Vagina (tissue), 2 donors: Measurements from ENCODE around the gene ARMH3. TPM values are rescaled to one million over a fixed set of nuclear protein-coding genes. Genes with fewer than 3 reads are reported as not detected.

Experiments
- DNase-seq, 2 donors: peaks; one replicate each; pipeline ENCODE4 v3.0.0-alpha.2; 2017; ENCODE audit errors: extremely low spot score in 2 of 2
- H3K27ac ChIP-seq: fragments of 200-600 bp; sonication (generic); one replicate; pipeline ENCODE4 v1.5.1; 2019
- H3K27me3 ChIP-seq: fragments of 200-600 bp; sonication (generic); one replicate; pipeline ENCODE4 v1.5.1; 2019
- H3K36me3 ChIP-seq, 2 donors: fragments of 200-600 bp; sonication (generic); one replicate each; pipeline ENCODE4 v1.5.1; 2017 to 2019
- H3K4me1 ChIP-seq: fragments of 200-600 bp; sonication (generic); one replicate; pipeline ENCODE4 v1.5.1; 2019
- H3K4me3 ChIP-seq, 2 donors: fragments of 200-600 bp; sonication (generic); 1 replicate in 1 of 2; 2 replicates in 1 of 2; pipeline ENCODE4 v1.5.1; 2016 to 2019
- H3K9me3 ChIP-seq: fragments of 200-600 bp; sonication (generic); one replicate; pipeline ENCODE4 v1.5.1; 2019
- POLR2A ChIP-seq, 2 donors: fragments of 450-650 bp; IDR thresholded peaks; one replicate each; pipeline ENCODE4 v1.6.1; 2017; ENCODE audit warnings: antibody characterized with exemption in 2 of 2, mild to moderate bottlenecking in 2 of 2, moderate library complexity in 2 of 2
- POLR2AphosphoS5 ChIP-seq, 2 donors: sonication (generic); formaldehyde crosslinking; IDR thresholded peaks; one replicate each; pipeline ENCODE4 v1.9.0; 2017; ENCODE audit warnings: antibody characterized with exemption in 2 of 2, mild to moderate bottlenecking in 2 of 2, low read depth in 1 of 2; ENCODE audit not compliant: insufficient read depth in 1 of 2
- intact Hi-C: fragments of 100-400 bp; cut with DNase I; formaldehyde crosslinking; loops from one replicate; pipeline ENCODE4 v1.15.1; 2023
- total RNA-seq: library from RNA; depleted of rRNA; stranded (reverse); fragments of >200 nt; gene quantifications from one replicate; pipeline ENCODE4 v1.2.3, GENCODE V29; 2016
- TF ChIP-seq, protein P1 (sequence below), 3 experiments: fragments of 450-650 bp in 2 of 3; fragments of 200-600 bp in 1 of 3; sonication (generic) in 1 of 3; IDR thresholded peaks; one replicate each; pipeline ENCODE4 v1.5.1; 2017 to 2019; ENCODE audit warnings: antibody characterized with exemption in 3 of 3, mild to moderate bottlenecking in 2 of 3, moderate library complexity in 2 of 3

Gene ARMH3
- total RNA-seq, 1 donor from 2014 or later = 26.5 TPM

DNA sequence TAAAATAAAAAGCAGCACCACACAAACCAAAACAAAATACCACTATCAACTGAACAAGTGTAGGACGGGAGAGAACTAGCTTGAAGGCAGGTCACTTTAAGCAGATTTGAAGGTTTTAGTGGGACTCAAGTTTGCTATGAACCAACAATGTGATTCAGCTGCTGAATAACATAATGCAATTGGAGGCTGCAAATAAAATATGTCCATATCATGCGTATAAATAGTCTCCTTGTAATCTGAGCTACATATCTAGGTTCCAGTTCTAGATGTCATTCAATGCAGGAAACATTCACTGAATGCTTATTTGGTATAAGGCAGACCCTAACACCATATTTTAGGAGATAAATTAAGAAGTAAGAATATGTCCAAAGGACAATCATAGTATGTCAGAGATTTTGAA is 130.9 kb downstream of the ARMH3 start:
- no peak for DNase-seq
- TF ChIP-seq POLR2AphosphoS5 (IDR thresholded peaks at IDR 0.05; ENCODE audit: insufficient read depth in 1 of 2, low read depth in 1 of 2) = no peak
- no peak for TF ChIP-seq POLR2A (IDR thresholded peaks at IDR 0.05)
- TF ChIP-seq, protein P1, sequence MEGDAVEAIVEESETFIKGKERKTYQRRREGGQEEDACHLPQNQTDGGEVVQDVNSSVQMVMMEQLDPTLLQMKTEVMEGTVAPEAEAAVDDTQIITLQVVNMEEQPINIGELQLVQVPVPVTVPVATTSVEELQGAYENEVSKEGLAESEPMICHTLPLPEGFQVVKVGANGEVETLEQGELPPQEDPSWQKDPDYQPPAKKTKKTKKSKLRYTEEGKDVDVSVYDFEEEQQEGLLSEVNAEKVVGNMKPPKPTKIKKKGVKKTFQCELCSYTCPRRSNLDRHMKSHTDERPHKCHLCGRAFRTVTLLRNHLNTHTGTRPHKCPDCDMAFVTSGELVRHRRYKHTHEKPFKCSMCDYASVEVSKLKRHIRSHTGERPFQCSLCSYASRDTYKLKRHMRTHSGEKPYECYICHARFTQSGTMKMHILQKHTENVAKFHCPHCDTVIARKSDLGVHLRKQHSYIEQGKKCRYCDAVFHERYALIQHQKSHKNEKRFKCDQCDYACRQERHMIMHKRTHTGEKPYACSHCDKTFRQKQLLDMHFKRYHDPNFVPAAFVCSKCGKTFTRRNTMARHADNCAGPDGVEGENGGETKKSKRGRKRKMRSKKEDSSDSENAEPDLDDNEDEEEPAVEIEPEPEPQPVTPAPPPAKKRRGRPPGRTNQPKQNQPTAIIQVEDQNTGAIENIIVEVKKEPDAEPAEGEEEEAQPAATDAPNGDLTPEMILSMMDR (IDR thresholded peaks at IDR 0.05) = no peak
- Histone ChIP-seq H3K36me3 (no peaks in the 10 kb centered on the region), H3K4me1 (no peaks in the 10 kb centered on the region), H3K27me3 (no peaks in the 10 kb centered on the region), H3K9me3 (no peaks in the 10 kb centered on the region), H3K27ac (no peak overlapping the region), H3K4me3 (no peak overlapping the region)
- intact Hi-C loops = no loop called here

DNA sequence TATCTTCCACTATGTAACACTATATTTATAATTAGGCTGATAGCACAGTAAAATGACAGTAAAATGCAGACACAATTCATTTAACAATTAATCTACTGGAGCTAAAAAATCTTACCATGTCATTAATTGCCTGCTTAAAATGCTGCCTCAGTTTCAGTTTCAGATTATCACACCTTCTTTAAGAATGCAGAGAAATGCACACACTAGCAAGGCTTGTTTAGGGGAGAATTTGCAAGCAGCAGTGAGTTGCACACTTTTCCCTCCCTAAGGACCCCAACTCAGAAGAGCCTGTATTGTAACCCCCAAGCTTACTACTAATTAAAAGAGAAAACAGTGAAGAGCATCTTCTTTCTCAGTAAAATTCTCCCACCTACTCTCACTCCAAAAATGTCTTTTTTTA is 132.7 kb downstream of the ARMH3 start:
- no peaks in the 10 kb centered on the region for H3K9me3 ChIP-seq
- no peaks in the 10 kb centered on the region for H3K36me3 ChIP-seq
- DNase-seq = no peak
- H3K4me1 ChIP-seq = no peaks in the 10 kb centered on the region
- no peak overlapping the region for H3K27ac ChIP-seq
- no peaks in the 10 kb centered on the region for H3K27me3 ChIP-seq
- intact Hi-C loops = no loop called here
- no peak overlapping the region for H3K4me3 ChIP-seq
- TF ChIP-seq POLR2AphosphoS5 (IDR thresholded peaks at IDR 0.05; ENCODE audit: insufficient read depth in 1 of 2, low read depth in 1 of 2) (no peak), POLR2A (IDR thresholded peaks at IDR 0.05) (no peak)
- TF ChIP-seq, protein P1 (IDR thresholded peaks at IDR 0.05) = no peak

DNA sequence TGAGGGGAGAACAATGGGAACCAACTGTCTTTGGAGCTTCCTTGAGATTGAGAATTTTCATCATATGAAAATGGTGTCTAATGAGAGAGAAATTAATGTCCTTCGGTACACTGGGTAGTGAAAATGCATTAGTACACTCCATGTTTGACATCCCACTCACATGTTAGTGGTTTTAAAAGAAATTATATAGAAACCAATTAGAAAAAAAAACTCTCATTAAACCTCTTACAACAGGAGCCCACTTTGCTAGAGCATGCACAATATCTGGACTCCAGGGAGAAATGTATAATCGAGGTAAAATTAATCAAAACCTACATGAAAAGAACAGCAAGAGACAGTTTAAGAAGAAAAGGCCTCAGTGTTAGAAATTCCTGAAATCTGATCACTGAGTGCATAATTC is 133.1 kb downstream of the ARMH3 start:
- Histone ChIP-seq H3K4me1 (no peaks in the 10 kb centered on the region), H3K9me3 (no peaks in the 10 kb centered on the region), H3K36me3 (no peaks in the 10 kb centered on the region), H3K27ac (no peak overlapping the region), H3K4me3 (no peak overlapping the region), H3K27me3 (no peaks in the 10 kb centered on the region)
- intact Hi-C loops = no loop called here
- no peak for TF ChIP-seq POLR2A (IDR thresholded peaks at IDR 0.05)
- no peak for TF ChIP-seq POLR2AphosphoS5 (IDR thresholded peaks at IDR 0.05; ENCODE audit: insufficient read depth in 1 of 2, low read depth in 1 of 2)
- TF ChIP-seq, protein P1 (IDR thresholded peaks at IDR 0.05) = no peak
- no peak for DNase-seq

DNA sequence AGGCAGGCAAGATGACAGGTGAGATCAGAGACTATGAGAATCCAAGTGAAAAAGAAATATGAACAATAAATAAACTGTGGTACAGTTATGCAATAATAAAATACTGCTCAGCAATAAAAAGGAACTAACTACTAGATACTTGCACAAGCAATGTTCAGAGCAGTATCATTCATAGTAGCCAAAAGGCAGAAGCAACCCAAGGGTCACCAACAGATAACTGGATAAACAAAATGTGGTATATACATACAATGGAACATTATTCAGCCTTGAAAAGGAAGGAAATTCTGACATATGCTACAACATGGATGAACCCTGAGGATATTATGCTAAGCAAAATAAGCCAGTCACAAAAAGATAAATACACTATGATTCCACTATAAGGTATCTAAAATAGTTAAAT is 135.4 kb downstream of the ARMH3 start:
- Histone ChIP-seq H3K9me3 (no peaks in the 10 kb centered on the region), H3K36me3 (no peaks in the 10 kb centered on the region), H3K27ac (no peak overlapping the region), H3K27me3 (no peaks in the 10 kb centered on the region), H3K4me3 (no peak overlapping the region), H3K4me1 (no peaks in the 10 kb centered on the region)
- TF ChIP-seq POLR2AphosphoS5 (IDR thresholded peaks at IDR 0.05; ENCODE audit: insufficient read depth in 1 of 2, low read depth in 1 of 2) (no peak), POLR2A (IDR thresholded peaks at IDR 0.05) (no peak)
- TF ChIP-seq, protein P1 (IDR thresholded peaks at IDR 0.05) = no peak
- no peak for DNase-seq
- intact Hi-C loops = no loop called here

DNA sequence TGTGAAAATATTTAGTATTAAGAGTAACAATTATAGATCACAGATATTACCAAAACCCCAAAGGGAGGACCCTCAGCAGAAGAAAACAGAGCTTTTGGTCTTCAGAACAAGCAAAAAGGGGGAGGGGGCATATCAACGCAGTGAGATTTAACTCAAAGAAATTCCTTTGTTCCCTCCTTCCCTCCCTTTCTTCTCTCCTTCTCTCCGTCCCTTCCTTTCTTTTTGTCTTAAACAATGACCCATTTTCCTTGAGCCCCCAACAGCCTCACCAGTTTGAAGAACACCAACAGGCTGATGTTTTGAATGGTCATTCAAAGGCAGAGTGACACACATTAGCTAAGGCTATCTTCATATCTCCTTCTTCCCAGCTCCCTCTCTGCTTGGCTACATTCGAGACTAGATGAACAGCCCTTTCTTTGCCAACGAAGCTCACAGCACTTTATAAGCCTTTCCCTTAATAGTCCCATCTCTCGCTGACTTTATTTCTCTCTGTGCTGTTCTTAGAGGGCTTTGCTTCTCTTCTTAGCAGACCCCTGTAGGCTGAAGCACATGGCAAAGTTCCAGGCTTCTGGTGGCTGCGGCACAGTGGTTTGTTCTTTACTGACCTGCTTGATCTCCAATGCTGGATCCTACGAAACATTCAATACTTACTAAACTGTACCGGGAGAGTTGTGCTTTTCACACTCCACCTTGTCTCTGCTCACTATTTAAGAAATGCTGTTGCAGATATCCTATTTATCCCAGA is 136.8 kb downstream of the ARMH3 start:
- TF ChIP-seq, protein P1 (IDR thresholded peaks at IDR 0.05) = no peak
- TF ChIP-seq POLR2AphosphoS5 (IDR thresholded peaks at IDR 0.05; ENCODE audit: insufficient read depth in 1 of 2, low read depth in 1 of 2) = no peak
- no peak for TF ChIP-seq POLR2A (IDR thresholded peaks at IDR 0.05)
- Histone ChIP-seq H3K4me3 (no peak overlapping the region), H3K27me3 (no peaks in the 10 kb centered on the region), H3K27ac (no peak overlapping the region), H3K9me3 (no peaks in the 10 kb centered on the region), H3K36me3 (no peaks in the 10 kb centered on the region), H3K4me1 (no peaks in the 10 kb centered on the region)
- no peak for DNase-seq
- intact Hi-C loops = no loop called here
